SKM-1 (cell line): ENCODE data around the gene TMPRSS4.

ENCODE experiments used
- DNase-seq: peaks from one replicate; lab custom pipeline; 2025; ENCODE audit not compliant: unreplicated experiment; lab: John Stamatoyannopoulos, UW

The TMPRSS4 gene

DNA sequence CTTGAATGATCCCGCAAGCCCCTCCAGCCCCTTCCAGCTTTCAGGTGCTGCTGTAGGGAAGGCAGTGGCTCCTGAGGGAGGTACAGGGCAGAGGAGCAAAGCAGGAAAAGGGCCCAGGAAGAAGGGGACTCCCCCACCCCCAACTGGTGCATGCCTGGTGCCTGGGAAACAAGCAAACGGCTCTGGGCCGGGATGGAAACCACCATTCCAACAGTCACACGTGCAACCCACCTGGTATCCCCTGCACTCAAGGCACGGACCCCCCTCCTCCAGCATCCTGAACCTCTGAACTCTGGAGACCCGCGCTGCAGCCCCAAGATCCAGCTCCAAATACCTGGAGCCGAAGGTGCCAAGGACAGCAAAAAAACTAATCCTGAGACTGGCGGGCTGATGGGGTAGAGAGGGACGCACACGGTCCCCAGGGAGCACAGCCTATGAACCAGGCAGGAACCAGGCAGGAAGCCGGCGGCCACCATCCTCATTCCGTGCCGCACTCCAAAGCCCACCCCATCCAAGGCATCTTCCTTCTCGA, 75.2 kb downstream of the TMPRSS4 start:
- DNase-seq = no peak

DNA sequence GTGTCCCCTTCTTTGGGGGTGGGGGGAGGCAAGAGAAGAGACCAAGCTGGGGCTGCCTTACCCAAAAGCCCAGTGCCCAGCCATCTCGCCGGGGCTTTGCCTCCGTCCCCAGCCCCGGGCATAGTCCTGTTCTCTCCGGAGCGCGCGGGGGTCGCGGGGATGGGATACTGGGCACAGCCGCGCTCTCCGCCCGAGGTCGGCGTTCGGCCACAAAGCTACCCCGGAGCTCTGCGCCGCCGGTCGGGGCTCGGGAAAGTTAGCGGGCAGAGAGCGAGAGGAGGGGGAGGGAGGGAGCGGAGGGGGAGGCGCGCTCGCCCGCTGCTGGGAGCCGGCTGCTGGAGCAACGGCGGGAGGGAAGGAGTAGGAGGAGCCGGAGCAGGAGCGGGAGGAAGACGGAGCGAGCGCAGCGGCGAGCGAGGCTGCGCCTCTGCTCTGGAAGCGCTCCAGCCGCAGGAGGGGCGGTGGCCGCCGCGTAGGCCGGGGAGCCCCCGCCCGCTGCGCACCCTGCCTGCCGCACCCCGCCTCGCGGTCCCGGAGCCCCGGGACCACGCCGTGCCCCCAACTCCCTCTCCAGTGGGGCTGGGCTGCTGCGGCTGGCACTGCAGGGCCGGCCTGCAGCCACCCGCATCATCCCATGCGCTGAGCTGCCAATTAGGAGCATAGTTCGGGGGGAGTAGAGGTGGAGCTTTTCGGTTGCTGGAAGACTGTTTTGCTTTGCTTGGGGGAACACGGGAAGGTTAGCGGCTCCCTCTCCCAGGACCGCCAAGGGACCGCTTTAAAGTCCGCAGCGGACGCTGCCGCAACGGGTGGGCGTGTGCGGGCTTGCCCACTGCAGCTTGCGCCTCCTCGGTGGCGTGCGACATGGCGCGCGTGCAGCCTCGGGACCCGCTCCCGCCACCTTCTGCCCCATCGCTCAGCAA, 75.9 kb downstream of the TMPRSS4 start, which contains the start of gene SCN4B:
Gene SCN4B (minus strand): TSS at position 272 of the 920 bp plus-strand sequence. CDS start 150 bp downstream, at position 122.
- DNase-seq = no peak

GRCh38 chr11:118153516-118153915, 76.6 kb downstream of the TMPRSS4 start:
- DNase-seq = no peak

GRCh38 chr11:118153976-118154375, 77.1 kb downstream of the TMPRSS4 start:
- DNase-seq = no peak

GRCh38 chr11:118154641-118155040, 77.8 kb downstream of the TMPRSS4 start:
- no peak for DNase-seq

GRCh38 chr11:118155776-118156530, 79.1 kb downstream of the TMPRSS4 start:
- DNase-seq = no peak

- no peak for DNase-seq
These were observed 79.8 kb downstream of the TMPRSS4 start for GRCh38 chr11:118156531-118157185.

GRCh38 chr11:118157186-118157895, 80.5 kb downstream of the TMPRSS4 start:
- DNase-seq = no peak

- DNase-seq = no peak
These were observed 84.9 kb downstream of the TMPRSS4 start for GRCh38 chr11:118161786-118162185.

- no peak for DNase-seq
These were observed 86.0 kb downstream of the TMPRSS4 start for GRCh38 chr11:118162846-118163245.

DNA sequence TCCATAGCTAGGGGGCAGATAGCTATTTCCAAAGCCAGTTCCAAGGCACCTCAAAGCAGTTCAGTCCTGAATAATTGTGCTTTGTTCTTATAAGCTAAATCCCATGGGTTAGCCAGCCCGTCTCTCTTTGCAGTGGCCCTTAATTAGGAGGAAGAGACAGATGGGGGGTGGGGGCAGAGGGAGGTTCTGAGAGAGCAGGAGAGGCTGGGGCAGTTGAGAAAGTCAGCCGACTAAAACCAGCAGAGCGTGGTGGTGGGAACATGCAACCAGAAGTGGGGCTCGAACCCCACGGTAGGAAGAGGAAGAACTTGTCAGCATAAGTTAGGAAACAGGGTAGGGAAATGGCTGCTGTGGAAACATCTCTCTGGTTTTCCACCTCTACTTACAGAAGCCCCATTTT, 86.6 kb downstream of the TMPRSS4 start:
- no peak for DNase-seq

- DNase-seq = no peak
These were observed 88.0 kb downstream of the TMPRSS4 start for GRCh38 chr11:118164885-118165284.

DNA sequence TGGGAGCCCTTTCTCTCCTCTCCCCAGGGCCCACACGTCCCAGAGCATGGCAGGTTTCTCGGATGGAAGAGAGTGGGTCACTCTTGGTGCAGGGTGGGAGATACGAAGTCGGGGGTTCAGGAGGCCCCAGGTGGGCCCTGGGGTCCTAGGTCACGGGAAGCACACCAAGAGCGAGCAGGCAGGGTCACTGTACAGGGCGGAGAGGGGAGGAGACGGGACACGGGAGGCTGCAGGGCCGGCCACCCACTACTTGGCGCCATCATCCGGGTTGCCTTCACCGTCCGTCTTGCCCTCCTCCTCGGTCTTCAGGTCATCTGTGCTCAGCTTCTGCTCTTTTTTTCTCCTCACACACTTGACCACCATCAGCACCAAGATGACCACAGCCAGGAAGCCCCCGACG, 89.8 kb downstream of the TMPRSS4 start:
- DNase-seq = no peak

DNA sequence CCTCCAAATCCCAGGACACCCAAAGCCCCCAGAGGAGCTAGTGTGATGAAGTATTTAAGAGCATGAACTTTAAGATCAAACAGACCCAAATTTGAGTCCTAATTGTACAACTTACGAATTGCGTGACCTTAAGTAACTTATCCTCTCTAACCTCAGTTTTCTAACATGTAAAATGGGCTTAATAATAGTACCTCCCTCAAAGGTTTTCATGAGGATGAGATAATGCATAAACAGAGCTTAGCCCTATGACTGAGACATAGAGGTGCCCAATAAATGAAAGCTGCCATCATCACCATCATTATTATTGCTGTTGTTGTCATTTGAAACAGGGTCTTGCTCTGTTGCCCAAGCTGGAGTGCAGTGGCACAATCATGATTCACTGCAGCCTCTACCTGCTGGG, 90.4 kb downstream of the TMPRSS4 start:
- DNase-seq = no peak

- no peak for DNase-seq
These were observed 91.0 kb downstream of the TMPRSS4 start for GRCh38 chr11:118167906-118168305.

- DNase-seq = no peak
These were observed 91.4 kb downstream of the TMPRSS4 start for GRCh38 chr11:118168316-118168715.

DNA sequence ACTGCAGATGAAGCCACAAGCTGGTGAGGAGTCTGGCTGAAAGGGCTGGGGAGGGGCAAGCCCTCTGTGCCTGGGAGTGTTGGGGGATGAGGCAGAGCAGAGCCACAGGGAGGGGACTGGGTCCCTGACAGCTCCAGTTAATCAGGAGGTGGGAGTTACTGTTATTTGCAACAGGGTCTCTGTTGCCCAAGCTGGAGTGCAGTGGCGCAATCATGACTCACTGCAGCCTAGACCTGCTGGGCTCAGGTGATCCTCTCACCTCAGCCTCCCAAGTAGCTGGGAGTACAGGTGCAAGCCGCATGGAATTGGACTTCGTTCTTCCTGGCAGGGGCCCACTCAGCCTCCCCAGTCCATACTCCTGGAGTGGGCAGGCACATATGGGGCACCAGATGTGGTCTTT, 91.9 kb downstream of the TMPRSS4 start:
- DNase-seq = no peak

DNA sequence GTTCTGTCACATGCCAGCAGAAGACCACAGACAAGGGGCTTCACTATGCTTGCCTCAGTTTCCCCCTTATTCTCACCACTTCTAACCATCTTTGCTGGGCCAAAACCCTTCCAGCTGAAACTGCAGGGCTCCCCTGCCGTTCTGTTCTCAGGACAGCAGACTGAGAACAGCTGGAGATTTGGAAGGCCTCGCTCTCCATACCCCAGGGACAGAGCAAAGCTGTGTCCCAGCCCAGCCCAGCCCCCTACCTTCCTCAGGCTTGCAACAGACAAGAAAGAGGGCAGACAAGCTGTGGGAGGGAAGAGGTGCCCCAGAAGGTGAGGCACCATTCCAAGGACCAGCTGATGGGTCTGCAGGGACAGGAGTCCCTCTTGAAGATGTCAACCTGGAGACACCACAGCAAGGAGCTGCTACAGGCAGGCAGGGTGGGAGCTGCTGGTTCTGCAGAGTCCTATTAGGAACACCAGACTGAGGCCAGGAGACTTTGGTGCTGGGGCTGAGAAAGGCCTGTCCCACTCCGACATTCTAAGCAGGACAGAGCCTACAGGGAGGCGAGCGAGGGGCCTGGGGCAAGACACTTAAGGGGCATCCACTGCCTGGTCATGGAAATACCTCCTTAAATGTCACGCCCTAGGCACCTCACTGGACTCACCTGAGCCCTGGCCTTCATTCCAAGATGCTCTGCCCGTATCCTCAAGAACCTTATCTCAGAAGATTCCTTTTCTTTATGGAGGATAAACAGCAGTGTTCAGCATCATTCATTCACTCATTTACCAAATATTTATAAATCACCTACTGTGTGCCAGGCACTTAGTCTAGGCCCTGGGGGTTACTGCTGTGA, 92.6 kb downstream of the TMPRSS4 start:
- DNase-seq = no peak

GRCh38 chr11:118170231-118170630, 93.4 kb downstream of the TMPRSS4 start:
- no peak for DNase-seq

DNA sequence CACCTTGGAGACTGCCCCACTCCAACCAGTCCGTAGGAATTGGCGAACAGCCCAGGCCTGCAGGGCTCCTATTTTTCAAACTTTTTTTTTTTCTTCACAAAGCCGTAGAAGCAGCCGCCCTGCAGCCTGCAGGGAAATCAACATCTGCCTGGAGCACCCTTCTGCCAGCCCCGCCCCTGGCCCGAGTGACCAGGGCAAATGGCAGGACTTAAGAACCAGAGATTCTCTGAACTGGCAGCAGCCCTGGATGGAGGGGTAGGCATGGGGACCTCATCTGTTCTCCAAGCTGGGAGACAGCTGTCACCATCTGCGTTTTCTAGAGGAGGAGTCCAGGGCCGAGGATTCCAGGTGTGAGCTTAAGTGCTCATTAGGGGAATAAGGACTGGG, 94.0 kb downstream of the TMPRSS4 start:
- DNase-seq = no peak
